ENCODE results near the gene DSG4. TPM values are rescaled to one million over a fixed set of nuclear protein-coding genes. Genes with fewer than 3 reads are reported as not detected.

The DSG4 gene
- total RNA-seq, 2 experiments from 2014 or later, result not detected

DNA sequence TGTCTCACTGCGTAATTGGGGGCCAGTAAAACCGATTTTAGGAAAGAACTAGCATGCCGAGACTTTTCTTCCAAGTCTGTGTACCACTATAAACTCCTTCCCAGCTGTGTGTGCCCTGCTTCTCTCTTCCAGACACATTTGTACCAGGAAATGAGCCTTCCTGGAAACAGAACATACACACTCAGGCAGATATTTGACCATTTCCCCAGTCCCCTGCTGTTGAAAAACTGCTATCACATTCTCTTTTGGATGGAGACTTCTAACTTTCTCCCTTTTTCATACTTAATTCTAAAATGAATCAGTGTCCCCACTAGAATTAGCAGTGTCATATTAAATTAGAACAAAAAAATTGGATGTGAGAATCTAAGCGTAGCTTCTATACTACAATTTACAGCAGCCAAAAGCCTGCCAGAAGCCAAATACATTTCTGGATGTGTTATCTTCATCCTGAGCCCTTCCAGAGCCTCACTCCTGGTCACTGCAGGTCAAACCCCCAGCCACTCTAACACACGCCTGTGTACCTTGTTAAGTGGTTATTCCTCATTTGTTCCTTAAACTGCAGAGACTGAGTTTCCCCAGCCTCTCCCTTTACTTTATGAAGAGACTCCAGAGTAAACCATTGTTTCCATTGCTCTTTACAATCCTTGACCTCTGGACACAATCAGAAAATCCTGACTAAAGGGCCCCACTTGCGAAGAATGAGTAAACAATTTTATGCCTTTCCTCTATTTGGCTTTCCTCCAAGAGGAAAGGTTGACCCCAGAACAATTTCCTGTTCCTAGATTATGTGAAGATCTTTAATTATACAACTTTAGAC, 20.4 kb downstream of the DSG4 start:
- POLR2A ChIA-PET, result no interaction called here
- Mint-ChIP-seq H3K9me3 (no peaks in the 10 kb centered on the region), H3K4me3 (no peak overlapping the region), H3K4me1 (no peaks in the 10 kb centered on the region), H3K27ac (no peak overlapping the region), H3K27me3 (no peaks in the 10 kb centered on the region), H3K36me3 (no peaks in the 10 kb centered on the region)
- no peak for ATAC-seq (ENCODE audit: low read depth)
- no peak for DNase-seq

GRCh38 chr18:31398191-31398590, 21.6 kb downstream of the DSG4 start:
- no peak for DNase-seq
- Mint-ChIP-seq H3K4me3 (no peak overlapping the region), H3K4me1 (no peaks in the 10 kb centered on the region), H3K27ac (no peak overlapping the region), H3K9me3 (no peaks in the 10 kb centered on the region), H3K27me3 (no peaks in the 10 kb centered on the region), H3K36me3 (no peaks in the 10 kb centered on the region)
- no peak for ATAC-seq (ENCODE audit: low read depth)
- POLR2A ChIA-PET, result no interaction called here

GRCh38 chr18:31399306-31400032, 22.9 kb downstream of the DSG4 start:
- Mint-ChIP-seq H3K36me3 (no peaks in the 10 kb centered on the region), H3K27ac (no peak overlapping the region), H3K9me3 (no peaks in the 10 kb centered on the region), H3K4me1 (no peaks in the 10 kb centered on the region), H3K4me3 (no peak overlapping the region), H3K27me3 (no peaks in the 10 kb centered on the region)
- ATAC-seq (ENCODE audit: low read depth) (no peak), DNase-seq (no peak)
- POLR2A ChIA-PET, result no interaction called here

- DNase-seq (no peak), ATAC-seq (ENCODE audit: low read depth) (no peak)
- H3K4me1 Mint-ChIP-seq, result no peaks in the 10 kb centered on the region
- POLR2A ChIA-PET, result no interaction called here
- no peak overlapping the region for H3K4me3 Mint-ChIP-seq
- no peaks in the 10 kb centered on the region for H3K36me3 Mint-ChIP-seq
- no peaks in the 10 kb centered on the region for H3K9me3 Mint-ChIP-seq
- H3K27ac Mint-ChIP-seq, result no peak overlapping the region
- H3K27me3 Mint-ChIP-seq, result no peaks in the 10 kb centered on the region
Measured at GRCh38 chr18:31401156-31402025, 24.8 kb downstream of the DSG4 start.

GRCh38 chr18:31402026-31402373, 25.4 kb downstream of the DSG4 start:
- no peak for DNase-seq
- H3K27me3 Mint-ChIP-seq, result no peaks in the 10 kb centered on the region
- H3K4me3 Mint-ChIP-seq, result no peak overlapping the region
- no peaks in the 10 kb centered on the region for H3K36me3 Mint-ChIP-seq
- no peaks in the 10 kb centered on the region for H3K9me3 Mint-ChIP-seq
- POLR2A ChIA-PET, result no interaction called here
- H3K4me1 Mint-ChIP-seq, result no peaks in the 10 kb centered on the region
- no peak overlapping the region for H3K27ac Mint-ChIP-seq
- ATAC-seq (ENCODE audit: low read depth), result no peak

GRCh38 chr18:31403409-31403808, 26.8 kb downstream of the DSG4 start:
- H3K27ac Mint-ChIP-seq, result no peak overlapping the region
- no peaks in the 10 kb centered on the region for H3K4me1 Mint-ChIP-seq
- ATAC-seq (ENCODE audit: low read depth), result no peak
- H3K36me3 Mint-ChIP-seq, result no peaks in the 10 kb centered on the region
- no peaks in the 10 kb centered on the region for H3K9me3 Mint-ChIP-seq
- no peak overlapping the region for H3K4me3 Mint-ChIP-seq
- DNase-seq, result no peak
- POLR2A ChIA-PET, result no interaction called here
- no peaks in the 10 kb centered on the region for H3K27me3 Mint-ChIP-seq

- DNase-seq (no peak), ATAC-seq (ENCODE audit: low read depth) (no peak)
- POLR2A ChIA-PET, result no interaction called here
- no peaks in the 10 kb centered on the region for H3K4me1 Mint-ChIP-seq
- H3K36me3 Mint-ChIP-seq, result no peaks in the 10 kb centered on the region
- no peak overlapping the region for H3K27ac Mint-ChIP-seq
- no peaks in the 10 kb centered on the region for H3K9me3 Mint-ChIP-seq
- no peak overlapping the region for H3K4me3 Mint-ChIP-seq
- H3K27me3 Mint-ChIP-seq, result no peaks in the 10 kb centered on the region
Measured at GRCh38 chr18:31407649-31408048, 31.1 kb downstream of the DSG4 start.

- no peaks in the 10 kb centered on the region for H3K36me3 Mint-ChIP-seq
- POLR2A ChIA-PET, result no interaction called here
- no peak overlapping the region for H3K27ac Mint-ChIP-seq
- H3K27me3 Mint-ChIP-seq, result no peaks in the 10 kb centered on the region
- H3K9me3 Mint-ChIP-seq, result peaks cover 3% of the 10 kb centered on the region
- H3K4me1 Mint-ChIP-seq, result no peaks in the 10 kb centered on the region
- H3K4me3 Mint-ChIP-seq, result no peak overlapping the region
- no peak for ATAC-seq (ENCODE audit: low read depth)
- no peak for DNase-seq
Measured at GRCh38 chr18:31409276-31409675, 32.7 kb downstream of the DSG4 start.

- no peaks in the 10 kb centered on the region for H3K27me3 Mint-ChIP-seq
- no peak overlapping the region for H3K27ac Mint-ChIP-seq
- H3K9me3 Mint-ChIP-seq, result peaks cover 3% of the 10 kb centered on the region
- DNase-seq, result no peak
- no peak overlapping the region for H3K4me3 Mint-ChIP-seq
- POLR2A ChIA-PET, result no interaction called here
- no peaks in the 10 kb centered on the region for H3K4me1 Mint-ChIP-seq
- no peaks in the 10 kb centered on the region for H3K36me3 Mint-ChIP-seq
- ATAC-seq (ENCODE audit: low read depth), result no peak
Measured at GRCh38 chr18:31410716-31411483, 34.3 kb downstream of the DSG4 start.

GRCh38 chr18:31413137-31413536, 36.6 kb downstream of the DSG4 start:
- Mint-ChIP-seq H3K4me1 (no peaks in the 10 kb centered on the region), H3K27ac (no peak overlapping the region), H3K9me3 (peaks cover 3% of the 10 kb centered on the region), H3K27me3 (no peaks in the 10 kb centered on the region), H3K36me3 (no peaks in the 10 kb centered on the region), H3K4me3 (no peak overlapping the region)
- ATAC-seq (ENCODE audit: low read depth) (no peak), DNase-seq (no peak)
- POLR2A ChIA-PET, result no interaction called here

GRCh38 chr18:31417850-31418249, 41.3 kb downstream of the DSG4 start:
- no peaks in the 10 kb centered on the region for H3K36me3 Mint-ChIP-seq
- H3K4me1 Mint-ChIP-seq, result no peaks in the 10 kb centered on the region
- no peak overlapping the region for H3K27ac Mint-ChIP-seq
- ATAC-seq (ENCODE audit: low read depth), result no peak
- no peak overlapping the region for H3K4me3 Mint-ChIP-seq
- POLR2A ChIA-PET, result no interaction called here
- H3K9me3 Mint-ChIP-seq, result peaks cover 3% of the 10 kb centered on the region
- no peak for DNase-seq
- no peaks in the 10 kb centered on the region for H3K27me3 Mint-ChIP-seq

- H3K36me3 Mint-ChIP-seq, result no peaks in the 10 kb centered on the region
- no peak overlapping the region for H3K4me3 Mint-ChIP-seq
- DNase-seq, result no peak
- H3K4me1 Mint-ChIP-seq, result no peaks in the 10 kb centered on the region
- no peak overlapping the region for H3K27ac Mint-ChIP-seq
- H3K9me3 Mint-ChIP-seq, result no peaks in the 10 kb centered on the region
- no peaks in the 10 kb centered on the region for H3K27me3 Mint-ChIP-seq
- no peak for ATAC-seq (ENCODE audit: low read depth)
- POLR2A ChIA-PET, result no interaction called here
Measured at GRCh38 chr18:31419457-31419932, 42.9 kb downstream of the DSG4 start.

DNA sequence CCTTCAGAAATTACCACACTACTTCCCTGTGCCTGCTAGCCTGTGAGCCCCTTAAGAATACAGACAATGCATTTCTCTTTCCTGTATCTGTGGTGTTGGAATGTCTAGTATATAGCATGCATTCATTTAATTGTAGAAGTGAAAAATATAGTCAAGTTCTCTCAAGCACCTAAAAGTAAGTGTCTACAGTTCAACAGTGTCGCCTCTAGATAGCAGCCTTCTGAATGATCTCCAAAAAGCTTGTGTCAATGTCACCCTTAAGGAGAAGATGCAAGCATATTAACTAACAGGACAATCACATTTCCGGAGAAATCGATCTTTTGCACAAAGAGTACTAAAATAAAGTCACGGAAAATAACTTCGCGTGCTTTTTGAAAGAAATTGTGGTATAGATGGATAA, 43.5 kb downstream of the DSG4 start:
- H3K9me3 Mint-ChIP-seq, result no peaks in the 10 kb centered on the region
- no peak overlapping the region for H3K27ac Mint-ChIP-seq
- no peaks in the 10 kb centered on the region for H3K36me3 Mint-ChIP-seq
- no peaks in the 10 kb centered on the region for H3K4me1 Mint-ChIP-seq
- H3K27me3 Mint-ChIP-seq, result no peaks in the 10 kb centered on the region
- DNase-seq (no peak), ATAC-seq (ENCODE audit: low read depth) (no peak)
- no peak overlapping the region for H3K4me3 Mint-ChIP-seq
- POLR2A ChIA-PET, result no interaction called here

All from activated naive CD8-positive, alpha-beta T cell treated with anti-CD3 and anti-CD28 coated beads, Interleukin-2, amount 10 ng/mL, durations not matched to agents 7 days and 5 days (primary cell).